Thyroid gland (tissue), 4 donors: ENCODE measurements around the gene CDH22. TPM values are rescaled to one million over a fixed set of nuclear protein-coding genes. Genes with fewer than 3 reads are reported as not detected.

ENCODE experiments used
- DNase-seq, 2 donors: peaks; one replicate each; pipeline ENCODE4 v3.0.0-alpha.2; 2019
- H3K27ac ChIP-seq, 3 donors: fragments of 200-600 bp; sonication (generic); 1 replicate in 2 of 3; 2 replicates in 1 of 3; pipeline ENCODE4 v1.5.1; 2016 to 2019; ENCODE audit warnings: mild to moderate bottlenecking in 1 of 3, moderate library complexity in 1 of 3
- H3K27me3 ChIP-seq: fragments of 200-600 bp; sonication (generic); one replicate; pipeline ENCODE4 v1.5.1; 2019
- H3K36me3 ChIP-seq, 2 donors: fragments of 200-600 bp; sonication (generic); one replicate each; pipeline ENCODE4 v1.5.1; 2016 to 2019
- H3K4me1 ChIP-seq, 2 donors: fragments of 200-600 bp; sonication (generic); one replicate each; pipeline ENCODE4 v1.5.1; 2017 to 2019
- H3K4me3 ChIP-seq, 3 donors: fragments of 200-600 bp; sonication (generic); replicated peaks in 1 of 3; 1 replicate in 2 of 3; 2 replicates in 1 of 3; pipeline ENCODE4 v1.5.1; 2016; ENCODE audit warnings: mild to moderate bottlenecking in 1 of 3
- H3K9me3 ChIP-seq: fragments of 200-600 bp; sonication (generic); one replicate; pipeline ENCODE4 v1.5.1; 2017
- CTCF ChIP-seq, 6 experiments: fragments of 200-600 bp in 3 of 6; fragments of 450-650 bp in 3 of 6; sonication (generic) in 3 of 6; IDR thresholded peaks; one replicate each; pipeline ENCODE4 v1.5.1; 2016 to 2019; ENCODE audit warnings: antibody characterized with exemption in 6 of 6, mild to moderate bottlenecking in 2 of 6, inconsistent platforms in 1 of 6, moderate library complexity in 1 of 6
- POLR2A ChIP-seq, 2 donors: fragments of 450-650 bp; IDR thresholded peaks; one replicate each; pipeline ENCODE4 v1.6.1; 2017; ENCODE audit warnings: antibody characterized with exemption in 2 of 2, mild to moderate bottlenecking in 2 of 2, moderate library complexity in 1 of 2
- WGBS, 2 donors: methylation state at CpG; one replicate each; pipeline ENCODE4 v1.1.5; 2017; 5-methylcytosine and 5-hydroxymethylcytosine counted together
- intact Hi-C: fragments of 100-400 bp; cut with DNase I; formaldehyde crosslinking; loops from one replicate; pipeline ENCODE4 v1.15.1; 2023
- total RNA-seq, 4 donors: library from RNA; depleted of rRNA; stranded (reverse); fragments of >200 nt; gene quantifications; one replicate each; pipeline ENCODE4 v1.2.3, GENCODE V29; 2016

CDH22 gene
- total RNA-seq, 4 donors from 2014 or later: 0.38 to 3.0 (median 1.2) TPM

DNA sequence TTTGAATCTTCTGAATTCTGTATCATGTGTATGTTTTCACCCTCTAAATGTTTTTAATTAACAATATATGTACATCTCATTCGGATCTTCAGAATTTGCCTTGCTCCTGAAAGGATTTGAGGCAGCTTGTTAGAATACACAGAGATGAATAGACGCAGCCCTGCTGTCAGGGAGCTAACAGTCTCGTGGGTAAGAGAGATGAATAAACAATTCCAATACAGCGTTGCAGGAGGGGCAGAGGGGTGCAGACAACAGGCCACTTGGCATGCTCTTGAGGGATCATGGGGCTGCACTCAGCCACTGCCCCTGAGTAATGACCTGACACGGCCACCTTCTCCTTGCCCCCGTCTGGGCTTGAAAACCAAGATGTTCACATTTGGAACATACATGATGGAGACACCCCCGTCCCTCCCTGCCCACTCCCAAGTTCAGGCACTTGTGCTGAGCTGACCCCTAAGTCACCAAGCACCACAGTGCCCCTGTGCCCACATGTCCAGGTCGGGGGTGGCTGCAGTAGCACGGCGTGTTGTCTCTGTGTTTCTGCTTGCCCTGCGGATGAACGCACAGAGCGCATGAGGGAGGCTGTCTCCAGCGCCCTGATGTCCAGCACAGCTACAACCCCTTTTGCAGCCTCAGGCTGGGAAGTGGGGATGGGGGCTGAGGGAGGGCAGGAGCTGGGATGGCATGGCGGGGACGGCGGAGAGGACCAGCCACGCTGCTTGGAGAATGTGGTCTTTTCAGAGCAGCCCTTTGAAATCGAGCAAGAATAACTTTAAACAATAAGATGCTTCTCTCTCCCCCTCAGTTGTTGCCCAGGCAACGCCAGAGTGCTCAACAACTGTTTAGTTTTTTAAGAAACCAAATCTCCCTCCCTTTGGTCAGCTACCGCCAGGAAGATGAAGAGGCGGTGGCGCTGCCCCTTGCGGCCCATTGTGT is 33.0 kb upstream of the CDH22 start:
- Histone ChIP-seq H3K9me3 (no peaks in the 10 kb centered on the region), H3K4me1 (peaks cover 0 to 6% of the 10 kb centered on the region in 2 donors), H3K27ac (no peak overlapping the region), H3K4me3 (no peak overlapping the region), H3K36me3 (no peaks in the 10 kb centered on the region), H3K27me3 (peaks cover 9% of the 10 kb centered on the region)
- intact Hi-C loops: no loop called here
- WGBS, 2 donors: 28 to 33% methylated on average over 20 to 23 of the region's 24 CpGs
- no peak for TF ChIP-seq POLR2A (IDR thresholded peaks at IDR 0.05)
- no peak for TF ChIP-seq CTCF (IDR thresholded peaks at IDR 0.05)
- DNase-seq: no peak

DNA sequence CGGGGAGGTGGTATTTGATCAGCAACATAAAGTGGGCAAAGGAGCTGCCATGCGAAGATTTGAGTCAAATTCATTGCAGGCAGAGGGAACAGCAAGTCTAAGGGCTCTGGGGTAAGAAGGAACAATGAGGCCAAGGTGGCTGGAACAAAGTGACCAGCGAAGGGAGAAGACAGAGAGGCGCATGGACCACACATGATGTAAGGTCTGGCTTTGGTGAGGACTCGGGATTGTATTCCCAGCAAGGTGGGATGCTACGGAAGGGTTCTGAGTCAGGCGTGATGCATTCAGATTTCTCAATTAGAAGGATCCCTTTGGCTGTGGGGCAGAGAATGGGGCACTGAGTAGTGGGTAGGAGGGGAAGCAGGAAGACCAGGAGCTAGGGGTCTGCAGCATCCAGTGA is 30.7 kb upstream of the CDH22 start:
- peaks cover 0 to 6% of the 10 kb centered on the region in 2 donors for H3K4me1 ChIP-seq
- no peak overlapping the region for H3K4me3 ChIP-seq
- no peaks in the 10 kb centered on the region for H3K9me3 ChIP-seq
- intact Hi-C loops: no loop called here
- H3K27me3 ChIP-seq: peaks cover 9% of the 10 kb centered on the region
- 73 to 81% methylated on average over 7 of the region's 7 CpGs for WGBS, 2 donors
- DNase-seq: no peak
- TF ChIP-seq POLR2A (IDR thresholded peaks at IDR 0.05): no peak
- TF ChIP-seq CTCF (IDR thresholded peaks at IDR 0.05): no peak
- H3K36me3 ChIP-seq: no peaks in the 10 kb centered on the region
- no peak overlapping the region for H3K27ac ChIP-seq

DNA sequence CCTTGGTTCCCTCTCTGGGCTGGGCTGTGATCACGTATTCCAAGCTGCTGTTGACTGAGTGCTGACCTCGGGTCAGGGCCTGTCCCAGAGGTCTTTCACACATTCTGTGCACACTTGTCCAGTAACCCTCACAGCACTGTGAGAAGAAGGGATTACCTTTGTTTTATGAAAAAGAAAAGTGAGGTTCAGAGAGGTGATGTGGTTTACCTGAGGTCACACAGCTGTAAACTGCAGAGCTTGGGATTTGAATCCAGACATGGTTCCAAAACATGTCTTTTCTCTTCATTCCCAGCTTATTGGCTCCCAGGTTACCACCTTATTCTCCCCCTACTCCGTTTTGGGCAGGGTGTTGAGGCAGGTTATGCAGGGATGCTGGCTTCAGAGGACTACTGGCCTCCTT is 28.4 kb upstream of the CDH22 start:
- H3K9me3 ChIP-seq: no peaks in the 10 kb centered on the region
- no peak overlapping the region for H3K27ac ChIP-seq
- no peaks in the 10 kb centered on the region for H3K36me3 ChIP-seq
- no peak for DNase-seq
- peaks cover 5% of the 10 kb centered on the region for H3K27me3 ChIP-seq
- intact Hi-C loops: no loop called here
- TF ChIP-seq CTCF (IDR thresholded peaks at IDR 0.05) (no peak), POLR2A (IDR thresholded peaks at IDR 0.05) (no peak)
- H3K4me3 ChIP-seq: no peak overlapping the region
- H3K4me1 ChIP-seq: peaks cover under 1 to 2% of the 10 kb centered on the region in 2 donors
- WGBS, 2 donors: 53 to 71% methylated on average over 3 of the region's 3 CpGs

GRCh38 chr20:46334303-46334904 is 26.1 kb upstream of the CDH22 start:
- TF ChIP-seq POLR2A (IDR thresholded peaks at IDR 0.05) (no peak), CTCF (IDR thresholded peaks at IDR 0.05) (no peak)
- intact Hi-C loops: no loop called here
- Histone ChIP-seq H3K9me3 (no peaks in the 10 kb centered on the region), H3K4me1 (peaks cover 15 to 25% of the 10 kb centered on the region in 2 donors), H3K27ac (no peak overlapping the region), H3K4me3 (no peak overlapping the region), H3K27me3 (no peaks in the 10 kb centered on the region), H3K36me3 (no peaks in the 10 kb centered on the region)
- 54 to 67% methylated on average over 8 to 9 of the region's 9 CpGs for WGBS, 2 donors
- DNase-seq: no peak
